Kidney capillary endothelial cell (primary cell): ENCODE measurements around the gene UBE2O.
A peak's percentile ranks its signal among the peaks of the same experiment; 100 is the strongest.

Experiments
- DNase-seq: peaks from one replicate; pipeline ENCODE4 v3.0.0-alpha.2; 2018; ENCODE audit warnings: low spot score

Gene UBE2O

DNA sequence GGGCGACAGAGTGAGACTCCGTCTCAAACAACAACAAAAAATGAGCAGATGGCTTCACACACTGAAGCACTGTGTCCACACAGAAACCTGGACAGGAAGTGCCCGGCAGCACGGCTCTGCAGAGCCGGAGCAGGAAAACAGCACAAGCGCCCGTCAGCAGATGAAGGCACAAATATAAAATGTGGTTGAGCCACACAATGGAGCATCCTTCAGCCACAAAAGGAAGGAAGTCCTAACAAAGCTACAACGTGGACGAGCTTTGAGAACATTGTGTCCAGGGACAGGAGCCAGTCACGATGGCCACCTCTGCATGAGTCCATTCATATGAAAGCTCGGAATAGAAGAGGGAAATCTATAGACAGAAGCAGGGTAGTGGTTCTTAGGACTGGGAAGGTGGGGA lies 32.6 kb upstream of the UBE2O start:
- DNase-seq: peak; percentile 59

DNA sequence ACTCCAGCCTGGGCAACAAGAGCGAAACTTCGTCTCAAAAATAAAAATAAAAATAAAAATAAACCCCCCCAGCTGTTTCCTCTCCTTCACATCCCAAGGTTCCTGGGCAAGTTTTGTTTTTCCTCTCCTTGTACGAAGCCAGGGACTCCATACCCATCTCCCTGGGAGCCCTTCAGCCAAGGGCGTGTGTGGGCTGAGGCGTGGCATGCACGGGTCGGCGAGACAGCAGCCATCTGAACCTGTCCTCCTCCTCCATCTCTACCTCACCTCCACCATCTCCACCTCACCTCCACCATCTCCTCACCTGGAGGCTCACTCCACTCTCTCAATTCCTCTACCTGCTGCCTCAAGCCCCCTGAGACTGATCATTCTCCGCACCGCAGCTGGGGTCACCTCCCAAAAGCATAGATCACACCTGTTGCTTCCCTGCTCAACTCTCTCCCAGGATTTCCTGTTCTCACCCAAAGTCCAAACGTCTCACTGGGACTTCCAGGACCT lies 31.3 kb upstream of the UBE2O start:
- no peak for DNase-seq

- DNase-seq: no peak
Observed at GRCh38 chr17:76481071-76481655, 28.2 kb upstream of the UBE2O start.

- DNase-seq: no peak
Observed at GRCh38 chr17:76480632-76481031, 27.7 kb upstream of the UBE2O start.

- DNase-seq: no peak
Observed at GRCh38 chr17:76479515-76480060, 26.6 kb upstream of the UBE2O start.

DNA sequence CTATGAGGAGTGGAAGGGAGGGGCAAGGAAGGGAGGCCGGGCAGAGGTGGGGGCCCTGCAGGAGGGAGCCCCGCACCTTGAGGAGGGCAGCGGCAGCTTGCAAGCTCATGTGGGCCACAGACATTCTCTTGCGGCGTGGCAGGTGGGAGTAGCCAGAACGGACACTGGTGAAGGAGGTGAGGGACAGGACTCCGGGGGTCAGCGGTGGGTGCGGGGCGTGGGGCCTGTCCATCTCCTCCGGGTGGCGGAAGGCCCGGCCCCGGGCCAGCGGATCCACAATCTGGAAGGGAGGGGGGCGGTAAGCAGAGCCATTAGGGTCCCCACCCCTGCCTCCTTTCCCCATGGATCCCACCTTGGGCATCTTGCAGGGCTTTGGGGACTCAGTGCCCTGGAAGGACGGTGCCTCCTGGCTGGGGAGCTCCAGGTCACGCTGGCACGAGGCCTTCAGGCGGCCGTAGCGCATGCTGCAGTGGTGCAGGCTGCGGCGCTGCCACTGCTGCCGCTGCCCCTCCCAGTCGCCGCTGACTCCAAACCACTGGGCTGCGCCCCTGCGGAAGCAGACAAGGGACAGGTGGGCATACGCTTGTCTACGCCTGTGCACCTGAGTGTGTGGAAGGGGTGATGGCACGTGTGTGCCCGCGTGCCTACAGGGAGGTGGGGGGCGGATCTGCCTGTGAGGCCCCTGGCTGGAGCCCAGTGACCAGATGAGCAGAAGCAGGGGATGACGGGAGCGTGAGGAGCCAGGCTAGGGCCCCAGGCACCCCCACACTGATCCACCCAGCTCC lies 26.0 kb upstream of the UBE2O start:
- DNase-seq: no peak

- no peak for DNase-seq
Observed at GRCh38 chr17:76478097-76478496, 25.1 kb upstream of the UBE2O start.

DNA sequence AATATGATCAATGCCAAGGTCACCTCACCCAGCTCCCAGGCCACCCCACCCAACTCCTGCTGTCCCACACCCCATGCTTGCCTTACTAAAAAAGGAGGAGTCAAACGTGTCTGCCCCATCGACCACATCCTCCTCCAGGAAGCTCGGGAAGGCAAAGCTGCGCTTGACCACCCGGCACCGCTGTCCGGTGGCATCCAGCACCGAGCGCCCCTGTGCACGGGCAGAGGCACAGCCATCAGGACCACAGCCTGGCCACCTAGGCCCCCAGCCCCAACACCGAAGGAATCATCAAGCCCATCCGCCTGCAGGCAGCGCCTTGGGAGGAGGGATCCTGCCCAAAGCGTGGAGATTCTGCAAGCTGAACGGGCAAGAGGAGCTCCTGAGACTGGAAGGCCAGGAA lies 24.6 kb upstream of the UBE2O start:
- no peak for DNase-seq

GRCh38 chr17:76476736-76477135 lies 23.8 kb upstream of the UBE2O start:
- DNase-seq: no peak

DNA sequence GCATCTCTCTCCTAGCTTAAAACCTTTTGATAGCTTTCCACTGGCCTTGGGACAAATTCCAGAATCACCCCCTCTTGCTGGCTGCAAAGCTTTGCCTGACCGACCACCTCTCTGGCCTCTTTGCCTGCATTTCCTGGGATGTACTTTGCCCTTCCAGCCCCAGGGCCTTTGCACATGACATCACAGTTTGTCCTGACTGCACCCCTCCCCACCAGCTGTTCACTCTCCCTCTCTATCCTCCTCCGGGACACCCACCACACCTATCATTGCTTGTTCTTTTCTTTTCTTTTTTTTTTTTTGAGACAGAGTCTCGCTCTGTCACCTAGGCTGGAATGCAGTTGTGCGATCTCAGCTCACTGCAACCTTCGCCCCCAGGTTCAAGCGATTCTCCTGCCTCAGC lies 22.4 kb upstream of the UBE2O start:
- no peak for DNase-seq

DNA sequence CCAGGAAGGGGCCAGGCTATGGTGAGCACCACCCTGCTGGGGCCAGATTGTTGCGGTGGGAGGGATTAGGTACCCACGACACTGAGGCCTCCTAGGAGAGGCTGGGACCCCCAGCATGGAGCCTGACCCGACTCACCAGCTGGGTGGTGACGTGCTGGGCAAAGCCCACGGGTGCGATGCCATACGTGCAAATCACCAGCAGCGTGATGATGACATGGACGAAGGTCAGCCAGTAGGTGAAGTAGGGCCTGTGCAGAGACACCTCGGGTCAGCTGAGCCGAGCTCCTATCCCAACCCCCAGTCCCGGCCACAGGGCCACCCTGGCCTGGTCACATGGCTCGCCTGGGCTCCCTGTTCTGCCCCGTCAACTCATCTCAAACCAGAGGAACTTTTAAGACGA lies 21.9 kb upstream of the UBE2O start:
- no peak for DNase-seq

DNA sequence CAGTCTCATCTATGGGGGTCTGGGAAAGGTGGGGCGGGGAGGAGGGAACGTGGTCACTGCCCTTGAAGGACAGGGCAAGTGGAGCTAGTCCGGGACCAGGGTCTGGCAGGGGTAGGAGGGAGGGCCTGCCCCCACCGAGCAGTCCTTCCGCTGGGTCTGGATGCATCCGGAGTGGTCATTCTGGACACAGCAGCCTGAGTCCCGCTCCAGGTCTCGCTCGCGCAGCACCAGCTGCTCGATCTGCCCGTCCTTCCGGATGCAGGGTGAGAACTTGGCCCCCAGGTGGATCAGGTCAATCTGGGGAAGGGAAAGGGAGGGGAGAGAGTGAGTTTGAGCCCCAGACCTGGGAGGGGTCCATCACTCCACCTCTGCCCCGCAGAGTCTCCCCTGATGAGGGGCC lies 21.3 kb upstream of the UBE2O start:
- DNase-seq: no peak

DNA sequence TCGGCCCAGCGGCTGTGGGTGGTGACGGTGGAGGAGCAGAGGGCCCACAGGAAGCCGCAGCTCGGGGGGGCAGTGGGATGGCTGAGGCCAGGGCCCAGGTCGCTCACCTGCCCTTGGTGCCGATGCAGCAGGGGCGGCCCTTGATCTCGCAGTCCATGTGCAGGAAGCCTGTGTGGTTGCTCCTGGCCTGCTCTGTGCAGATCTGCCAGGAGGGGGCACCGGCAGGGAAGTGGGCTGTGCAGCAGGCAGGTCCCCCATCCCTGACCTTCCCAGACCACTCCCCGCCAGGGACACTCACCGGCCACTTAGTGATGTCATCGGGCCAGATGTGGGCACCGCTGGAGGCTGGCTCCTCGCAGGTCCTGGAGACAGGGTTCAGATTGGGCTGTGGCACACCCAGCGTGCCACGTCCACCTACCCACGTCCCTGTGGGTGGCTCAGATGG lies 20.6 kb upstream of the UBE2O start:
- no peak for DNase-seq

DNA sequence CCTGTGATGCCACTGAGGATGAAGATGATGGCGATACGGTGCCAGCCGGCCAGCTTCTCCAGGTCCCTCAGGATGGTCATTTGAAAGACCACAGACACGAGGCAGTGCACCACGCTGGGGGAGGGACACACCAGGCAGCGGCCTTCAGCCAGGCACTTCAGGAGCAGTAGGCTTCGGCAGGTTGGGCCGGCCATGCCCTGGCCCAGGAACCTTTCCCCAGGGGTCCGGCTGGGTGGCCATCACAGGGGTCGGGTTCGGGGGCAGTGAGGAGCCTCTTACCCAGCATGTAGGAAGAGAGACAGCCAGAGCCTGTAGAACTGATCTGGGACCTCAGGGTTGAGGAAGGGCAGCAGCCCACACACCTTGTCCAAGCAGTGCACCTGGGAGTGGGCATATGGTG lies 19.8 kb upstream of the UBE2O start:
- no peak for DNase-seq

GRCh38 chr17:76472258-76472645 lies 19.3 kb upstream of the UBE2O start:
- DNase-seq: no peak

GRCh38 chr17:76471498-76472257 lies 18.7 kb upstream of the UBE2O start:
- no peak for DNase-seq

- DNase-seq: no peak
Observed at GRCh38 chr17:76469991-76470739, 17.2 kb upstream of the UBE2O start.

DNA sequence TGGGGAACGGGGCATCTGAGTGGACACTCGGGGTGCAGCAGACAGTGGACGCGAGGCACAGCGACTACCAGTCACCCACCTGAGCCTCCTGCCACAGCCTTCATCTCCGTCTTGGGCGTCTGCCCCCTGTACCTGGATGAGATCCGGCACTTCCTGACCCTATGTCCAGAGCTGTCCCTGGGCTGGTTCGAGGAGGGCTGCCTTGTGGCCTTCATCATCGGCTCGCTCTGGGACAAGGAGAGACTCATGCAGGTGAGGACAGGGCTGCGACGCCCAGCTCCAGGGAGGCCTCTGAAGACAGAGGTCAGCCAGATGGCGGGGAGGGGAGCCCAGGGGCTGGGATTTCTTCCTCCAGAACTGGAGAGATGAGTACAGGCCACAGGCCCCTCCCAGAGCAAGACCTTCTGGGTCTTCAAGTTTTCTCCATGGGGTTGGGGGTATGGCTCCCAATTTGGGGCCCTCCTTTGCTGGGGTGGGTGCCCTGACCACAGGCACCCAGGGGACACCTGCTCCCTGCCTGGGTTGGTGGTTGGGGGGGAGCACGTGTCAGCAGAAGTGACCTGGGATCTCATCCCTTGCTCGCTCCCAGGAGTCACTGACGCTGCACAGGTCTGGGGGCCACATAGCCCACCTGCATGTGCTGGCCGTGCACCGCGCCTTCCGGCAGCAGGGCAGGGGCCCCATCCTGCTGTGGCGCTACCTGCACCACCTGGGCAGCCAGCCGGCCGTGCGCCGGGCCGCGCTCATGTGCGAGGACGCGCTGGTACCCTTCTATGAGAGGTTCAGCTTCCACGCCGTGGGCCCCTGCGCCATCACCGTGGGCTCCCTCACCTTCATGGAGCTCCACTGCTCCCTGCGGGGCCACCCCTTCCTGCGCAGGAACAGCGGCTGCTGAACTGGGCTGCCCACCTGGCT lies 16.4 kb upstream of the UBE2O start:
- DNase-seq: no peak

DNA sequence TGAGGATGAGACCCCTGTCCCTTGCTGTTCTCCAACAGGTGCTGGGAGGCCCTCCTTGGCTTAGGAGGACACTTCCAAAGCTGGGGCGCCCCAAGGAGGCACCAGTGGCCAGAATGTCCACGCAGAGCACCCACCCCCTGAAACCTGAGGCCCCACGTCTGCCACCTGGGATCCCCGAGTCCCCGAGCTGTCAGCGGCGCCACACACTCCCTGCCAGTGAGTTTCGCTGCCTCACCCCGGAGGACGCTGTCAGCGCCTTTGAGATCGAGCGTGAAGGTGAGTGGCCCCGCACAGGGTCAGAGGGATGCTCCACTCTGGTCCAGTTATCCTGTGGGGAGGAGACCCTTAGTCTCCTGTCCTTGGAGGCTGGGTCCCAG lies 15.7 kb upstream of the UBE2O start:
- DNase-seq: no peak

- no peak for DNase-seq
Observed at GRCh38 chr17:76467809-76468633, 15.1 kb upstream of the UBE2O start.
